ENCODE measurements around the gene IL22. TPM values are rescaled to one million over a fixed set of nuclear protein-coding genes. Genes with fewer than 3 reads are reported as not detected.
"Not testable (repeated sequence)": the region's sequence is repeated elsewhere in the genome, so short reads cannot be mapped to it uniquely, and the experiment has no call there.

The IL22 gene
- total RNA-seq, 1 donor from 2014 or later, result not detected

DNA sequence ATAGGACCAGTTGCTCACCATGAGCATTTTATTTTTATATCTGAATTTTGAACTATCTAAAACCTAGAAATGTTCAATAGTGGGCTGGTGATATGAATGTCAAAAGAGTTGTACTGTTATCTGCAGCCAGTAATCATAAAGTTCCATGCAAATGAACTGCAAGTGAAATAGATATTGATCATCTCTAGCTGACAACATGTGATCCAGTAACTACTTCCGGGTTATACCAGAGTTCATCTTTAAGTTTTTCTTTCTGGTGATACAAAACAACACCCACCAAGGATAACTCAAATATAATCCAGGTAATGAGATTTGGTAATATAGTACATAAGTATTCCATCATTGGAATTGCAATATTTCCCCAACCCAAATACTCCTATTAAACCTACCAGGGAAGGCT lies 31.9 kb downstream of the IL22 start:
- Histone ChIP-seq H3K79me2 (ENCODE audit: low read depth) (no peaks in the 10 kb centered on the region), H2AFZ (replicated peaks) (no peak overlapping the region), H3K4me1 (peaks cover 4% of the 10 kb centered on the region), H3K36me3 (no peaks in the 10 kb centered on the region), H4K20me1 (ENCODE audit: low read depth) (no peaks in the 10 kb centered on the region), H3K9me3 (ENCODE audit: low read depth) (no peaks in the 10 kb centered on the region), H3F3A (ENCODE audit: low read depth) (no peaks in the 10 kb centered on the region), H3K27me3 (no peaks in the 10 kb centered on the region), H3K4me3 (no peak overlapping the region), H3K4me2 (no peak overlapping the region), H3K27ac (no peak overlapping the region), H3K9ac (no peak overlapping the region)
- H3K27me3 Mint-ChIP-seq (ENCODE audit: insufficient read depth, low read depth), result no peaks in the 10 kb centered on the region
- no peaks in the 10 kb centered on the region for H3K36me3 Mint-ChIP-seq
- DNase-seq (ENCODE audit: low spot score), result no peak
- no peak overlapping the region for H3K4me3 Mint-ChIP-seq
- H3K9me3 Mint-ChIP-seq, result no peaks in the 10 kb centered on the region
- H3K4me1 Mint-ChIP-seq, result peaks cover 11% of the 10 kb centered on the region
- TF ChIP-seq EZH2 (IDR thresholded peaks at IDR 0.05) (no peak), EZH2phosphoT487 (IDR thresholded peaks at IDR 0.05) (no peak)
- TF ChIP-seq, protein P1, sequence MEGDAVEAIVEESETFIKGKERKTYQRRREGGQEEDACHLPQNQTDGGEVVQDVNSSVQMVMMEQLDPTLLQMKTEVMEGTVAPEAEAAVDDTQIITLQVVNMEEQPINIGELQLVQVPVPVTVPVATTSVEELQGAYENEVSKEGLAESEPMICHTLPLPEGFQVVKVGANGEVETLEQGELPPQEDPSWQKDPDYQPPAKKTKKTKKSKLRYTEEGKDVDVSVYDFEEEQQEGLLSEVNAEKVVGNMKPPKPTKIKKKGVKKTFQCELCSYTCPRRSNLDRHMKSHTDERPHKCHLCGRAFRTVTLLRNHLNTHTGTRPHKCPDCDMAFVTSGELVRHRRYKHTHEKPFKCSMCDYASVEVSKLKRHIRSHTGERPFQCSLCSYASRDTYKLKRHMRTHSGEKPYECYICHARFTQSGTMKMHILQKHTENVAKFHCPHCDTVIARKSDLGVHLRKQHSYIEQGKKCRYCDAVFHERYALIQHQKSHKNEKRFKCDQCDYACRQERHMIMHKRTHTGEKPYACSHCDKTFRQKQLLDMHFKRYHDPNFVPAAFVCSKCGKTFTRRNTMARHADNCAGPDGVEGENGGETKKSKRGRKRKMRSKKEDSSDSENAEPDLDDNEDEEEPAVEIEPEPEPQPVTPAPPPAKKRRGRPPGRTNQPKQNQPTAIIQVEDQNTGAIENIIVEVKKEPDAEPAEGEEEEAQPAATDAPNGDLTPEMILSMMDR (IDR thresholded peaks at IDR 0.05), result no peak
- no peak overlapping the region for H3K27ac Mint-ChIP-seq

DNA sequence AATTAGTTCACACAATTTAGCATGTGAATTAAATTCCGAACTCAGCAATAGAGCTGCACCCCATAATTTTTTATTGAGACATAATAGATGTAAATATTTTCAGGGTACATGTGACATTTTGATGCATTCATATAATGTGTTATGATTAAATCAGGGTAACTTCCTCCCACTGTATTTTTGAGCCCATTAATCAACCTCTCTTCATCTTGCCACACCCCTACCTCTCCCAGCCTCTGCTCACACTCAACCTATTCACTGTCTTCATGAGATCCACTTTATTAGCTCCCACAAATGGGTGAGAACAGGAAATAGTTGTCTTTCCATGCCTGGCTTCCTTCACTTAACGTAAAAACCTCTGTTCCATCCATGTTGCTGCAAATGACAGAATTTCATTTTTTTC lies 42.5 kb downstream of the IL22 start:
- Mint-ChIP-seq H3K9me3 (no peaks in the 10 kb centered on the region), H3K4me1 (peaks cover 3% of the 10 kb centered on the region), H3K27me3 (ENCODE audit: insufficient read depth, low read depth) (no peaks in the 10 kb centered on the region), H3K27ac (no peak overlapping the region), H3K36me3 (no peaks in the 10 kb centered on the region), H3K4me3 (no peak overlapping the region)
- Histone ChIP-seq H3K9me3 (ENCODE audit: low read depth) (no peaks in the 10 kb centered on the region), H4K20me1 (ENCODE audit: low read depth) (no peaks in the 10 kb centered on the region), H3K4me3 (no peak overlapping the region), H2AFZ (replicated peaks) (no peak overlapping the region), H3K4me2 (no peak overlapping the region), H3K27me3 (no peaks in the 10 kb centered on the region), H3K79me2 (ENCODE audit: low read depth) (no peaks in the 10 kb centered on the region), H3K27ac (no peak overlapping the region), H3K4me1 (peaks cover 3% of the 10 kb centered on the region), H3F3A (ENCODE audit: low read depth) (peaks cover 7% of the 10 kb centered on the region), H3K9ac (no peak overlapping the region), H3K36me3 (no peaks in the 10 kb centered on the region)
- no peak for DNase-seq (ENCODE audit: low spot score)
- TF ChIP-seq, protein P1 (IDR thresholded peaks at IDR 0.05), result no peak

DNA sequence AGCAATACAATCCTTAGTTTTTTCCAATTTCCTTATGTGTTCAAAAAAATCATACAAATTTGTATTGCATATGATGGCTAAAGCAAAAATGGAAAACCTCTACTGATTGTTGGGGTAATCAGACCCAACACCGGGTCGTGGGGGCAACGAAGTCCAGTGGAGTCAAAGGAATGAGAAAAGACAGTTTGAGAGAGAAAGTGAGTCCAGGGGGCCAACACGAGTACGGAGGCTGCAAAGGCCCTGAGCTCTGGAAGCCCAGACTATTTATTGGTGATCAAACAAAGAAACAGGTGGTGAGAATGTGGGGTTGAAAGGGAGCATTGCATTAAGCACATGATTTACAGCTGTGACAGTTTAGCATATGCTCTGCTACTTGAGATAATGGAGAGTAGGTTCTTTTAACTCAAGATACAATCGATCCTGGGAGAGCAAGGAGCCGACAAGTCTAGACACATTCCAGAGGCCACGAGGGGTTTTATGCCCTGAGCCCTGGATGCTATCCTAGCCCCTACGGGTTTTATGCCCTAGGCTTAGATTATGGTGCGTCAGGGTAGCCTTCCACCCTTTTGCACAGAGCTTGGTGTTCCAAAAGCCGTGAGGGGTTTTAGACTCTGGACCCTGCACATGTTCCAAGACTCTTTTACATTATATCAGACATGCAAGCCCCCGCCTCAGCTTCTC lies 44.2 kb downstream of the IL22 start:
- H3K36me3 ChIP-seq; H3K27me3 Mint-ChIP-seq (ENCODE audit: insufficient read depth, low read depth); H3K4me2 ChIP-seq; H3F3A ChIP-seq (ENCODE audit: low read depth); H3K9me3 ChIP-seq (ENCODE audit: low read depth); H3K4me3 ChIP-seq; H3K4me1 Mint-ChIP-seq; H4K20me1 ChIP-seq (ENCODE audit: low read depth); H3K9ac ChIP-seq; H3K79me2 ChIP-seq (ENCODE audit: low read depth); H3K4me3 Mint-ChIP-seq; H3K27me3 ChIP-seq; H3K9me3 Mint-ChIP-seq; H3K4me1 ChIP-seq; H3K36me3 Mint-ChIP-seq: not testable (repeated sequence)
- peak overlapping the region; percentile 8 for H3K27ac Mint-ChIP-seq
- Histone ChIP-seq H2AFZ (replicated peaks) (peak overlapping the region; percentile 0), H3K27ac (peak overlapping the region; percentile 69)
- peak; percentile 43 for DNase-seq (ENCODE audit: low spot score)

DNA sequence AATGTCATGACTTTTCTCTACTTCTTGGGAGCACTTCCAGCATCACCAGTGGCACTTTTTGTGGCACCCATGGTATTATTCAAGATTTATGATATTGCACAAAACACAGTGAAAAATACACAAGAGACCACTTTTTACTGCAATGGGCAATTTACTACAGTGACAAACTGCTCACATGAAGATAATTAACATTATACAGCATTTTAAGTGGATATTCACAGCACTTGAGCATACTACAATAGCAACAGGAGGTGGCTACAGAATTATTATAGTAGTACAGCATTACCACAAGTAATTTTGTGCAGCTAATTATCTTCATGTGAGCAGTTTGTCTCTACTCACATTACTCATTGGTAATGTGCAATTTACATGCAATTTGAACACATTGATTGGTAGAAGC lies 46.1 kb downstream of the IL22 start:
- Mint-ChIP-seq H3K27me3 (ENCODE audit: insufficient read depth, low read depth) (no peaks in the 10 kb centered on the region), H3K4me1 (peaks cover 3% of the 10 kb centered on the region), H3K9me3 (no peaks in the 10 kb centered on the region), H3K4me3 (no peak overlapping the region), H3K27ac (no peak overlapping the region), H3K36me3 (no peaks in the 10 kb centered on the region)
- Histone ChIP-seq H3K36me3 (no peaks in the 10 kb centered on the region), H3F3A (ENCODE audit: low read depth) (peaks cover 7% of the 10 kb centered on the region), H3K27me3 (no peaks in the 10 kb centered on the region), H2AFZ (replicated peaks) (no peak overlapping the region), H3K4me1 (peaks cover 3% of the 10 kb centered on the region), H3K4me3 (no peak overlapping the region), H4K20me1 (ENCODE audit: low read depth) (no peaks in the 10 kb centered on the region), H3K9ac (no peak overlapping the region), H3K9me3 (ENCODE audit: low read depth) (no peaks in the 10 kb centered on the region), H3K4me2 (no peak overlapping the region), H3K27ac (no peak overlapping the region), H3K79me2 (ENCODE audit: low read depth) (no peaks in the 10 kb centered on the region)
- DNase-seq (ENCODE audit: low spot score), result no peak
- no peak for TF ChIP-seq EZH2phosphoT487 (IDR thresholded peaks at IDR 0.05)
- TF ChIP-seq EZH2 (IDR thresholded peaks at IDR 0.05), result no peak
- TF ChIP-seq, protein P1 (IDR thresholded peaks at IDR 0.05), result no peak

Data from neural progenitor cell (in vitro differentiated cells).